Erythroblast (primary cell): Measurements from ENCODE around the gene KCNMA1.

ENCODE experiments used
- GATA1 ChIP-seq: IDR thresholded peaks from 2 replicates; pipeline ENCODE4 v1.6.1; 2011; ENCODE audit warnings: low read depth, mild to moderate bottlenecking, control low read depth, low read length, moderate library complexity
- POLR2A ChIP-seq: IDR thresholded peaks from 2 replicates; pipeline ENCODE4 v1.6.1; 2011; ENCODE audit warnings: mild to moderate bottlenecking, low read length

DNA sequence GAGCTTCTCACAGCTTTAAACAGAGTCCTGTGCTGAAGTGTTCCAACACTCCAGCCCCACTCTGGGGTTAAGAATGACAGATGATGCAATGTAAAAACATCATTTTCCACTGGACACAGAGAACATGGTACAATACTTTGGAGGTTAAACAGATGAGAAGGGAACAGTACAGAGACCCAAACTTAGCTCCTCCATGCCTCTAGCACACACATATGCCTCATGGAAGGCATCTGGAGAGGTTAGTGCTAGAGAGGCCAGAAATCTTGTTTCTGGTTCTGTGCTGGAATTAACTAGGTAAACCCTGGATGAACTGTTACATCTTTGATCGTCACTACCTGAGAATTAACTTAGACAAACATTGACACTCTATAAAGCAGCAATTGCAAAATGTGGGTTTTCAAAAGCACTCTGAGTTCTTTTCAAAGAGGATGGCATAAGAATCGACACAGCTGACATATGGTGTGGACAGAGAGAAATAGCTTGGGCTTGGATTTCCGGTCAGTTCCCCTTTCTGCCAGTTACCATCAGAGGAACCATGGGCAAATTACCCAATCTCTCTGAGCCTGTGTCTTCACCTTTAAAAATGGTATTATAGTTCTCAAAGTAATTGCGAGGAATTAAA is 81.9 kb downstream of the KCNMA1 start:
- TF ChIP-seq POLR2A (no peak), GATA1 (no peak)
